Fibroblast of skin of back (primary cell): ENCODE measurements around the gene UPF2.

Source experiments
- DNase-seq: peaks from one replicate; pipeline ENCODE4 v3.0.0-alpha.2; 2013

UPF2 gene

GRCh38 chr10:11958956-11959355 is 83.7 kb downstream of the UPF2 start:
- DNase-seq, result no peak

GRCh38 chr10:11951695-11952094 is 90.9 kb downstream of the UPF2 start:
- DNase-seq, result no peak

- DNase-seq, result no peak
Measured at GRCh38 chr10:11950325-11951018, 92.1 kb downstream of the UPF2 start.

GRCh38 chr10:11949152-11949551 is 93.5 kb downstream of the UPF2 start:
- no peak for DNase-seq

- no peak for DNase-seq
Measured at GRCh38 chr10:11946652-11947051, 96.0 kb downstream of the UPF2 start.

- DNase-seq, result no peak
Measured at GRCh38 chr10:11936389-11937152, 106.0 kb downstream of the UPF2 start.

- peak; percentile 1 for DNase-seq
Measured at GRCh38 chr10:11934262-11934661, 108.3 kb downstream of the UPF2 start.

GRCh38 chr10:11933577-11934223 is 108.9 kb downstream of the UPF2 start:
- no peak for DNase-seq

GRCh38 chr10:11931038-11931437 is 111.6 kb downstream of the UPF2 start:
- no peak for DNase-seq

GRCh38 chr10:11930312-11930978 is 112.2 kb downstream of the UPF2 start:
- DNase-seq, result no peak

- DNase-seq, result no peak
Measured at GRCh38 chr10:11927746-11928145, 114.9 kb downstream of the UPF2 start.

GRCh38 chr10:11921800-11922392 is 120.7 kb downstream of the UPF2 start:
- no peak for DNase-seq

GRCh38 chr10:11919271-11919670 is 123.3 kb downstream of the UPF2 start:
- DNase-seq, result no peak

GRCh38 chr10:11918384-11918783 is 124.2 kb downstream of the UPF2 start:
- DNase-seq, result no peak

- DNase-seq, result no peak
Measured at GRCh38 chr10:11913079-11913641, 129.4 kb downstream of the UPF2 start.

- DNase-seq, result no peak
Measured at GRCh38 chr10:11910102-11910501, 132.5 kb downstream of the UPF2 start.

- no peak for DNase-seq
Measured at GRCh38 chr10:11909618-11910017, 133.0 kb downstream of the UPF2 start.

GRCh38 chr10:11908991-11909390 is 133.6 kb downstream of the UPF2 start:
- no peak for DNase-seq

- no peak for DNase-seq
Measured at GRCh38 chr10:11908536-11908935, 134.1 kb downstream of the UPF2 start.

- DNase-seq, result no peak
Measured at GRCh38 chr10:11907914-11908313, 134.7 kb downstream of the UPF2 start.

GRCh38 chr10:11906714-11907113 is 135.9 kb downstream of the UPF2 start:
- no peak for DNase-seq

GRCh38 chr10:11902646-11903045 is 140.0 kb downstream of the UPF2 start:
- DNase-seq, result no peak
